CD14-positive monocyte (primary cell): ENCODE data around the gene FAM110D. TPM values are rescaled to one million over a fixed set of nuclear protein-coding genes. Genes with fewer than 3 reads are reported as not detected.
A peak's percentile ranks its signal among the peaks of the same experiment; 100 is the strongest.

Source experiments
- DNase-seq, 3 donors: peaks; one replicate each; pipeline ENCODE4 v3.0.0-alpha.2; 2011 to 2022
- H2AFZ ChIP-seq: 2 replicates; pipeline ENCODE4 v1.6.0; 2012; ENCODE audit warnings: mild to moderate bottlenecking, low read depth, low read length, inconsistent platforms; ENCODE audit not compliant: insufficient read depth, poor library complexity, severe bottlenecking
- H3K27ac ChIP-seq, 2 donors: 1 replicate in 1 of 2; 2 replicates in 1 of 2; pipeline ENCODE4 v1.5.1; 2012 to 2013; ENCODE audit warnings: low read length in 2 of 2, control low read depth in 1 of 2, inconsistent platforms in 1 of 2, low read depth in 1 of 2, mild to moderate bottlenecking in 1 of 2
- H3K27me3 ChIP-seq, 2 donors: one replicate each; pipeline versions ENCODE4 v1.6.0 to v1.6.1; 2011 to 2013; ENCODE audit warnings: low read length in 2 of 2; ENCODE audit not compliant: control insufficient read depth in 2 of 2, insufficient read depth in 2 of 2
- H3K36me3 ChIP-seq, 2 donors: replicated peaks in 1 of 2; 1 replicate in 1 of 2; 2 replicates in 1 of 2; pipeline versions ENCODE4 v1.5.1 to v1.6.1; 2012 to 2013; ENCODE audit warnings: low read length in 2 of 2, control low read depth in 1 of 2, inconsistent platforms in 1 of 2, mild to moderate bottlenecking in 1 of 2; ENCODE audit not compliant: insufficient read depth in 2 of 2, control insufficient read depth in 1 of 2
- H3K4me1 ChIP-seq, 2 donors: 1 replicate in 1 of 2; 2 replicates in 1 of 2; pipeline versions ENCODE4 v1.5.1 to v1.6.1; 2012 to 2013; ENCODE audit warnings: low read length in 2 of 2, control low read depth in 1 of 2, inconsistent platforms in 1 of 2, mild to moderate bottlenecking in 1 of 2, moderate library complexity in 1 of 2; ENCODE audit not compliant: insufficient read depth in 2 of 2, control insufficient read depth in 1 of 2
- H3K4me2 ChIP-seq: replicated peaks from 2 replicates; pipeline ENCODE3; 2012; ENCODE audit warnings: low read length, moderate library complexity, mild to moderate bottlenecking; ENCODE audit not compliant: poor library complexity, severe bottlenecking; ENCODE audit errors: extremely low read depth
- H3K4me3 ChIP-seq, 3 experiments: fragments of 200-600 bp in 1 of 3; sonication (generic) in 1 of 3; replicated peaks in 1 of 3; 1 replicate in 2 of 3; 2 replicates in 1 of 3; pipeline ENCODE4 v1.5.1; 2011 to 2013; ENCODE audit warnings: low read length in 3 of 3, mild to moderate bottlenecking in 3 of 3, control low read depth in 2 of 3, low read depth in 2 of 3, inconsistent platforms in 1 of 3, moderate library complexity in 1 of 3
- H3K79me2 ChIP-seq: 2 replicates; pipeline ENCODE4 v1.6.0; 2012; ENCODE audit warnings: mild to moderate bottlenecking, control low read depth, inconsistent platforms, low read length, moderate library complexity; ENCODE audit not compliant: insufficient read depth
- H3K9ac ChIP-seq: 2 replicates; pipeline ENCODE4 v1.6.0; 2017; ENCODE audit warnings: low read length, mild to moderate bottlenecking; ENCODE audit not compliant: insufficient read depth, poor library complexity, severe bottlenecking
- H3K9me3 ChIP-seq, 2 donors: replicated peaks in 1 of 2; 1 replicate in 1 of 2; 2 replicates in 1 of 2; pipeline versions ENCODE4 v1.5.1 to v1.6.1; 2012 to 2013; ENCODE audit warnings: low read length in 2 of 2, control low read depth in 1 of 2; ENCODE audit not compliant: control insufficient read depth in 1 of 2, insufficient read depth in 1 of 2
- H4K20me1 ChIP-seq: 2 replicates; pipeline ENCODE4 v1.6.0; 2012; ENCODE audit warnings: mild to moderate bottlenecking, low read length, control low read depth, moderate library complexity; ENCODE audit not compliant: insufficient read depth
- H3K27ac Mint-ChIP-seq, 7 donors: one replicate each; pipeline ENCODE4 v1.8.0; 2020; ENCODE audit warnings: mild to moderate bottlenecking in 7 of 7, mixed read lengths in 7 of 7, moderate library complexity in 6 of 7, inconsistent platforms in 2 of 7
- H3K27me3 Mint-ChIP-seq, 3 donors: one replicate each; pipeline ENCODE4 v1.8.0; 2021 to 2022; ENCODE audit warnings: low read depth in 3 of 3, mild to moderate bottlenecking in 3 of 3, mixed read lengths in 3 of 3, moderate library complexity in 3 of 3, inconsistent platforms in 1 of 3
- H3K36me3 Mint-ChIP-seq, 2 donors: one replicate each; pipeline ENCODE4 v1.8.0; 2020; ENCODE audit warnings: mixed read lengths in 2 of 2, inconsistent platforms in 1 of 2, mild to moderate bottlenecking in 1 of 2
- H3K4me1 Mint-ChIP-seq: one replicate; pipeline ENCODE4 v1.8.0; 2020; ENCODE audit warnings: mild to moderate bottlenecking, mixed read lengths
- H3K4me3 Mint-ChIP-seq, 2 donors: one replicate each; pipeline ENCODE4 v1.8.0; 2020; ENCODE audit warnings: mild to moderate bottlenecking in 2 of 2, mixed read lengths in 2 of 2, moderate library complexity in 1 of 2
- H3K9me3 Mint-ChIP-seq, 7 donors: one replicate each; pipeline ENCODE4 v1.8.0; 2020 to 2022; ENCODE audit warnings: mixed read lengths in 7 of 7, mild to moderate bottlenecking in 6 of 7, moderate library complexity in 6 of 7, inconsistent platforms in 2 of 7
- WGBS: methylation state at CpG from one replicate; pipeline ENCODE4 v1.1.5; 2013; ENCODE audit warnings: missing lambda C conversion rate; ENCODE audit not compliant: insufficient coverage; 5-methylcytosine and 5-hydroxymethylcytosine counted together
- intact Hi-C, 2 donors: fragments of 100-400 bp; cut with micrococcal nuclease; formaldehyde crosslinking; loops; one replicate each; pipeline versions ENCODE4 v1.15.0 to v1.15.1; 2023
- polyA plus RNA-seq, 3 donors: library from polyadenylated mRNA; depleted of rRNA in 1 of 3; unstranded in 2 of 3; stranded (reverse) in 1 of 3; fragments of 300-500 nt in 2 of 3; fragments of >200 nt in 1 of 3; fragmentation: Illumina TruSeq in 2 of 3; gene quantifications; 1 replicate in 2 of 3; 2 replicates in 1 of 3; pipeline ENCODE4 v1.2.3, GENCODE V29; 2012 to 2021
- TF ChIP-seq, protein P1 (sequence below): fragments of 200-600 bp; IDR thresholded peaks from one replicate; pipeline ENCODE4 v1.8.0; 2022; ENCODE audit warnings: antibody characterized with exemption, mild to moderate bottlenecking

FAM110D gene
- polyA plus RNA-seq, 3 donors, result not detected

DNA sequence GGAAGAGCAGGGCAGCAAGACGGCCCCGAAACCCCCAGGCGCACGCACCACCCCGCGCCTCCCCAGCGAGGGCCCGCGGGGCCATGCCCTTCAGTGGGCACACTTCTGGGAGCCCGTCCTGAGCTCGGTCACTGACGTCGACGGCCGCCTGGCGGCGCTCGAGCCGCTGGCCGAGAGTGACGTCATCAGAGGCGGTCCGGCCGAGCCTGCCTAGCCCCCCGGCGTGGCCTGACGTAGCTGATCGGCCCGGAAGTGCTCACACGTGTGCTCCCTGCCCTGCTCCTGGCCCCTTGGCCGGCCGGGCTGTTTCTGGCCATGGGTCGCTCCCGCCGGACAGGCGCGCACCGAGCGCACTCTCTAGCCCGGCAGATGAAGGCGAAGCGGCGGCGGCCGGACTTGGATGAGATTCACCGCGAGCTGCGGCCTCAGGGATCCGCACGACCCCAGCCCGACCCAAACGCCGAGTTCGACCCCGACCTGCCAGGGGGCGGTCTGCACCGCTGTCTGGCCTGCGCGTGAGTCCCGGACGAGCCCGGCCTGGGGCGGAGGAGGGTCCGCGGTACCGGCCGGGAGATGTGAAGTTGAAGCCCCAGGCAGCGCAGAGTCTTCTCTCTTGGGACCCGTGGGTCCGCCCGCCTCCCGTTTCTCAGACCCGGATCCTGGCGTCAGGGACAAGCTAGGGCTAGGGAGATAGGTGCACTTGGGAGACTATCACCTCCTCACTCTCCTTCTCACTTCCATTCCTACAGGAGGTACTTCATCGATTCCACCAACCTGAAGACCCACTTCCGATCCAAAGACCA is 11.0 kb downstream of the FAM110D start, which contains the start of gene ZNF593:
Gene ZNF593 (plus strand): TSS at position 240 of the 803 bp plus-strand sequence. CDS start 76 bp downstream, at position 316.
- TF ChIP-seq, protein P1, sequence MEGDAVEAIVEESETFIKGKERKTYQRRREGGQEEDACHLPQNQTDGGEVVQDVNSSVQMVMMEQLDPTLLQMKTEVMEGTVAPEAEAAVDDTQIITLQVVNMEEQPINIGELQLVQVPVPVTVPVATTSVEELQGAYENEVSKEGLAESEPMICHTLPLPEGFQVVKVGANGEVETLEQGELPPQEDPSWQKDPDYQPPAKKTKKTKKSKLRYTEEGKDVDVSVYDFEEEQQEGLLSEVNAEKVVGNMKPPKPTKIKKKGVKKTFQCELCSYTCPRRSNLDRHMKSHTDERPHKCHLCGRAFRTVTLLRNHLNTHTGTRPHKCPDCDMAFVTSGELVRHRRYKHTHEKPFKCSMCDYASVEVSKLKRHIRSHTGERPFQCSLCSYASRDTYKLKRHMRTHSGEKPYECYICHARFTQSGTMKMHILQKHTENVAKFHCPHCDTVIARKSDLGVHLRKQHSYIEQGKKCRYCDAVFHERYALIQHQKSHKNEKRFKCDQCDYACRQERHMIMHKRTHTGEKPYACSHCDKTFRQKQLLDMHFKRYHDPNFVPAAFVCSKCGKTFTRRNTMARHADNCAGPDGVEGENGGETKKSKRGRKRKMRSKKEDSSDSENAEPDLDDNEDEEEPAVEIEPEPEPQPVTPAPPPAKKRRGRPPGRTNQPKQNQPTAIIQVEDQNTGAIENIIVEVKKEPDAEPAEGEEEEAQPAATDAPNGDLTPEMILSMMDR, result peak; percentile 90
- H4K20me1 ChIP-seq, result no peaks in the 10 kb centered on the region
- Mint-ChIP-seq H3K27ac (peak within 1 kb of the TSS; percentile 59 to 94 (median 88)), H3K4me3 (peak within 1 kb of the TSS; percentile 89 to 90), H3K36me3 (peaks cover 0 to 3% of the 10 kb centered on the region in 2 donors), H3K4me1 (peaks cover 13% of the 10 kb centered on the region), H3K27me3 (peaks cover 8 to 13% (median 11%) of the 10 kb centered on the region in 3 donors), H3K9me3 (peaks cover 0 to 2% (median 0%) of the 10 kb centered on the region in 7 donors)
- under 1% methylated on average over 67 of the region's 76 CpGs for WGBS
- H3K9me3 ChIP-seq, result no peaks in the 10 kb centered on the region
- H3K4me1 ChIP-seq, result peaks cover 14 to 19% of the 10 kb centered on the region in 2 donors
- peak within 1 kb of the TSS in 1 of 2 donors; percentile 81 for H3K27ac ChIP-seq
- peak within 1 kb of the TSS; percentile 81 for H3K9ac ChIP-seq
- DNase-seq, result peak; percentile 89 to 95 (median 94)
- H3K79me2 ChIP-seq, result peaks cover 12% of the 10 kb centered on the region
- peak within 1 kb of the TSS; percentile 99 for H2AFZ ChIP-seq
- peaks cover 0 to 6% of the 10 kb centered on the region in 2 donors for H3K27me3 ChIP-seq
- intact Hi-C loops, result loop anchor here (2.0 to 5.0 kb wide), 3 partner anchors 62 to 152 kb away; partner anchors contain the start of gene CEP85 (in 1 of the 2)
- peak within 1 kb of the TSS; percentile 59 to 93 (median 68) for H3K4me3 ChIP-seq
- no peaks in the 10 kb centered on the region for H3K36me3 ChIP-seq
- peak within 1 kb of the TSS; percentile 95 for H3K4me2 ChIP-seq

DNA sequence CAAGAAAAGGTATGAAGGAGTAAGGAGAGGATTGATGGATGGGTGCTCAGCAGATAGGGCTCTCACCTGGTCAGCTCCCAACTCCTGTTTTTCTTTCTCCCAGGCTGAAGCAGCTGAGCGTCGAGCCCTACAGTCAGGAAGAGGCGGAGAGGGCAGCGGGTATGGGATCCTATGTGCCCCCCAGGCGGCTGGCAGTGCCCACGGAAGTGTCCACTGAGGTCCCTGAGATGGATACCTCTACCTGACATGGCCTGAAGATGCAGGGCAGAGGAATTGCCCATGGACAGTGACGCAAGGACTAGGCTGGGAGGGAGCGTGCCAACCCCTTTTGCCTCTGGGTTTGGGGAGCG is 11.6 kb downstream of the FAM110D start:
- Mint-ChIP-seq H3K27me3 (peaks cover 5 to 8% (median 7%) of the 10 kb centered on the region in 3 donors), H3K27ac (peak overlapping the region in 6 of 7 donors; percentile 70 to 94 (median 86)), H3K36me3 (peaks cover 0 to 3% of the 10 kb centered on the region in 2 donors), H3K9me3 (peaks cover 0 to 2% (median 0%) of the 10 kb centered on the region in 7 donors), H3K4me1 (peaks cover 13% of the 10 kb centered on the region), H3K4me3 (peak overlapping the region; percentile 89 to 90)
- Histone ChIP-seq H3K4me2 (peak overlapping the region; percentile 95), H3K36me3 (no peaks in the 10 kb centered on the region), H3K4me3 (peak overlapping the region; percentile 59 to 93 (median 68)), H2AFZ (peak overlapping the region; percentile 99), H3K27me3 (peaks cover 0 to 2% of the 10 kb centered on the region in 2 donors), H3K79me2 (peaks cover 12% of the 10 kb centered on the region), H3K27ac (peak overlapping the region in 1 of 2 donors; percentile 81), H3K4me1 (peaks cover 14 to 19% of the 10 kb centered on the region in 2 donors), H3K9me3 (no peaks in the 10 kb centered on the region), H4K20me1 (no peaks in the 10 kb centered on the region), H3K9ac (peak overlapping the region; percentile 81)
- TF ChIP-seq, protein P1, result no peak
- WGBS, result 69% methylated on average over 8 of the region's 9 CpGs
- DNase-seq, result no peak
- intact Hi-C loops, result no loop called here
